HG02763 (cell line): ENCODE results near the gene P2RX5.

Experiments
- ATAC-seq: cut with Tn5 transposase; IDR thresholded peaks from one replicate; pipeline ENCODE4 v1.9.1; 2021; ENCODE audit warnings: mild to moderate bottlenecking, moderate library complexity; ENCODE audit not compliant: unreplicated experiment

P2RX5 gene

DNA sequence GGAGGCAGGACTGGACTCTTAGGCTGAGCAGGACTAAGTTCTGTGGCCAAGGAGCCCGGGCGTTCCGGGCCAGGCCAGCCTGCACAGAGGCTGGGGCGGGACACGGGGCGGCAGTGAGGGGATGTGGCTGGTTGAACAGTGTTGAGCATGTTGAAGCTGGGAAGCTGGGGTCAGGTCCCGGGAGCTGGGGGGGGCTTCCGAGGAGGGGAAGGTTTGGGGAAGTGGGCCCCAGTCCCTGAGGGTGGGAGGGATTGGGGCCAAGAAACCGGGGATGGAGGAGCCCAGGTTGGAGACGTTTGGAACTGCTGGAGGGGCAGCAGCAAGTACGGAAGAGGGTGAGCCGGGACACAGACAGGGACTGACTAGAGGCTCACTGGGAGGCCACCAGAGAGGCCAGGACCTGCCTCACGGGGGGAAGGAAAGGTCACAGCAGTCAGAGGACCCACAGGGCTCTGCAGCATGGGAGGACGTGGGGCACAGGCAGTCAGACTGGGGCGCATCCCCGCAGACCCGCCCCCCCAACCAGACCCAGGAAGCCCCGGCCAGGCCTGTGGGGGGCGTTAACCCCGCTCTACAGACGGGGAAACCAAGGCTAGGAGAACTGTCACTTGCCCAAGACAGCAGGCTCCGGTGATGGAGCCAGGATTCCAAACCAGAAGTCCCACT is 37.0 kb downstream of the P2RX5 start:
- no peak for ATAC-seq

DNA sequence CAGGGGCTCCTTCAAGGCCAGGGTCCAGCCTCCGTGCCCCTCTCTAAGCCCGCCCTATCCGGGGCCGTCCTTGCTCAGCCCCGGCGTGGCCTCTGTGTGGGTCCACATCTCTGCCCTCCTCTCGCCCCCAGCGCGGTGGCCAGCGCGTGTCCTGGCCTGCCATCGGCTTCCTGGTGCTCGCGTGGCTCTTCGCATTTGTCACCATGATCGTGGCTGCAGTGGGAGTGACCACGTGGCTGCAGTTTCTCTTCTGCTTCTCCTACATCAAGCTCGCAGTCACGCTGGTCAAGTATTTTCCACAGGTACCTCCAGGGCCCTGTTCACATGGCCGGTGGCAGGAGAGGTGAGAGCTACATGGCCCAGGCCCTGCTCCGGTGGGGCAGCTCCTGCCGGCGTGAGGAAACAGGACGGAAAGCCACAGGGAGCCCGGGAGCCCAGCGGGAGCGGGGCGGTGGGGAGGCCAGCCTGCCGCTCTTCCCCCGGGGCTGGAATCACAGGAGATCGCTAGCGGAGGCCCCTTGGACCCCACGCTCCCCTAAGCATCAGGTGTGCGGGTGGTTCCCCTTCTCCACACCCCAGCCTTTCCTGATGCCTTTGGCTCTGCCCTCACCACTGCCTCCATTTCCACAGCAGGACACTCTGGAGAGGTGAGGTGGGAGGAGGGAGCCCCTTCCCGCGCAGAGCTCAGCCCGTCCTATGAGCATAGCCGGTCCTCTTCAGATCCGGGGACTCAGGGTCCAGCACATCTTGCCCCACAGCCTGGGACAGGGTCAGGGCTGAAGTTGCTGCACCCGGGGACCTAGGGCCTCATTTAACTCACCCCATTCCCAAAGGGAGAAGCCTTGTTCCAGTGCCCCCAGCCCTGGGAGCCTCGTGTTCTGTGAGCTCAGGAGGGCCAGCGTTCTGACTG is 37.8 kb downstream of the P2RX5 start:
- ATAC-seq: no peak

DNA sequence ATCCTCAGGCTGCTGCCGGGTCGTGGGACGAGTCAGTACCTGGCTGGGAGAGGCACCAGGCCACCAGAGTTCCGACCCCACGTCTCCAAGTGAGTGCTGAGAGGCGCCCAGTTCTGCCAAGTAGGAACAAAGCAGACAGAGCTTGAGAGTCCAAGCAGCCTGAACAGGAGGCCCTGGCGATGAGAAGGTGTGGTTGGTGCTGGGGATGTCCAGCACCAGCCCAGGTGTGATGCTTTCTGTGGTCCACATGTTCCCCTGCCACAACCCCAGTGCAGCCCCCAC is 38.4 kb downstream of the P2RX5 start:
- no peak for ATAC-seq

DNA sequence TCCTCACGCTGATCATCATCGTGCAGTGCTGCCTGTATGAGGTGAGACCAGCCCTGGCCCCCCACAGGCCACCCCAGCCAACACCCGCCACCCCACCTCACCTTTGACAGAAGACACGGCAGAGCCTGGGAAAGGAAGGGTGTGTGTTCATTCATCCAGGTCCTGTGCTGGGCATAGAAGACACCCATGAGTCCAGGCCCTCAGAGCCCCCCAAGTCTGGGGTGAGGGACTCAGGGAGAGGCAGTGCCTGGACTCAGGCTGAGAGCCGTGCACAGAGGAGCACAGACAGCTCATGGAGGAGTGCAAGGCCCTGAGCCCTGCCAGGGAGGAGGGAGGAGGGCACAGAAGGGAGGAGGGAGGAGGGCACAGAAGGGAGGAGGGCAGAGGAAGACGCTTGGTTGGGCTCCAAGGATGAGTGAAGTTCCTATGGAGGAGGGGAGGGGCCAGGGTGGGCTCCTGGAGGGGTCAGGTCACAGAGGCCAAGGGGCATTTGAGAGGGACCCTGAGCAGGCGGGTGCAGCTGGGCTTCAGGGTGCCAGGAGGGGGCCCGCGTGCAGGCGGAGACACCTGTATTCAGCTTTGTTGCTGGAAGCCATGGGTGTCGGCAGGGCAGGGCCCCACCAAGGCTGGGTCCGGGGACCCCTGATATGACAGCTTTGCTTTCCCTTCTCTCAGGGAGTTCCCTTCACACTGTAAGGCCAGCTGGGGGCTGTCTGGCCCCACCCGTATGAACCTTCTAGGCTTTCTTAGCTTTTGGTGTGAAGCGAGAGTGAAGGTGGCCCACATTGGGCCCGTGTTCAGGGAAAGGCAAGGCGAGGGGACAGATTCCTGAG is 39.0 kb downstream of the P2RX5 start:
- no peak for ATAC-seq

DNA sequence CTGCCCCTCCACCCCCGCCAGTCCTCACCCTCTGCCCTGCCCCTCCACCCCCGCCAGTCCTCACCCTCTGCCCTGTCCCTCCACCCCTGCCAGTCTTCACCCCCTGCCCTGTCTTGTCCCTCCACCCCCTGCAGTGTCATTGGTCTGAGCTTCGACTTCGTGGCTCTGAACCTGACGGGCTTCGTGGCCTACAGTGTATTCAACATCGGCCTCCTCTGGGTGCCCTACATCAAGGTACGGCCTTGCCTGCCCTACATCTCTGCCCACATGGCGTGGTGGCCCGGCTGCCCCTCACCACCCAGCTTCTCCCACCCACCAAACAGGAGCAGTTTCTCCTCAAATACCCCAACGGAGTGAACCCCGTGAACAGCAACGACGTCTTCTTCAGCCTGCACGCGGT is 39.6 kb downstream of the P2RX5 start:
- no peak for ATAC-seq

DNA sequence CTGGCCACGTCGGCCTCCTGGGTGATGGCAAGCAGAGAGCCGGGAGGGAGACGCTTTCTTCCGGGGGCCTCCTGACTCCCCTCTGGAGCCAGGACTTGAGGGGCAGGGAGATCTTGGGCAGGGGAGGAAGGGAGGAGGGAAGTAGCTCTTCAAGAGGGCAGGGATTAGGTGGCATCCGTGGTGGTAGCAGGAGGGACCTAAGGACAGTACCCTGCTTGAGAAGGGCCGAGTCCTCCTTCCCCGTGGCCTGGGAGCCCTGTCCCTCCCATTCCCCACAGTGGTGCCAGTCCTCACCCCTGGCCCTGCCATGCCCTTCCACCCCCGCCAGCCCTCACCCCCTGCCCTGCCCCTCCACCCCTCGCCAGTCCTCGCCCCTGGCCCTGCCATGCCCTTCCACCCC is 40.2 kb downstream of the P2RX5 start:
- no peak for ATAC-seq

DNA sequence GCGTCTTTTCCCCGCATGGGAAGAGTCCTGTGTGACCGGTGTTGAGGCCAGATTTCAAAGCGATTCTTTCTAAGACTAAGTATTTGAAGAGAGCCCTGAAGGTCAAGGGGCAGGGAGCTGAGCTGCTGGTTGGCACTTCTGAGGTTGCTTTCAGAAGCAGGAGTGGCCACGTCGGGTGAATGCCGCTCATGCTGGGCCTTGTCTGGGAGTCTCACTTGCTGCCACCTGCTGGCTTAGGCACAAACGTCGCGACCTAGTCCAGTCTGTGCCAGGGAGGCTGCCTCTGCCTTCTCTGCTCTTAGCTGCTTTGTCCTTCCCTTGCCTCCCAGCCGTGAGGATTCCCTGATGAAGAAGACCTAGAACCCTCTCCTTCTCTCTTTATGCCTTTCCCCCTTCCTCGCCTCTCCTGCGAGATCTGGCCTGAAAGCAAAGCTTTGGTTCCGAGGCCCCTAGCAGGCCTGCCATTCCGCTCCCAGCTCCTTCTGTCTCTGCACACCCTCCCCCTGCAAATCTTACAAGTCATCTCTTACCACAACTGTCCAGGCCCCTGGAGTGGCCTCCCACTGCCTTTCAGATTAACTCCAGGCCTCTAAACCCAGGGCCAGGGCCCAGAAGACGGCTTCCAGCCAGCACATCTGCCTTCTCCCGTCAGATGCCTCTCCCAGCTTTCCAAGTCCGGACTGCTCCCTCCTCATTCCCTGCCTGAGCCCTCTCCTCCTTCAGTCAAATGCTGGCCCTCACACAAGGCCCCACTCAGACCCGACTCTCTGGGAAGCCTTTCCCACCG is 48.0 kb downstream of the P2RX5 start:
- ATAC-seq: no peak

DNA sequence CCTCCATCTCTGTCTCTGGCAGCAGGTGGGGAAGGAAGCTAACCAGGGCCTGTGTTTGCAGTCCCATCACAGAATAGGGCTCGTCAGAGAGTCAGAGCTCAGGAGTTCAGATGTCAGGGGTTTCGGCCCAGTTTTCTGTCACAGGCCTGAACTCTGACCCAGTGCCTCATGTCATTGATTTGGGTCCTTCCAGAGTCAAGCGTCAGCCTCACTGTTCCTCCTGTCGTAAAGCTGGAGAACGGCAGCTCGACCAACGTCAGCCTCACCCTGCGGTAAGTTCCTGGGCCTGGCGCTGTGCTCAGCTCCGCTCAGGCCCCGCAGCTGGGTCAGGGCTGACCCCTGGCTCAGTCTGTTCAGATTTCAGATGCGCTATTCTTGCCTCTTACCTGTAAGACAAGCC is 48.7 kb downstream of the P2RX5 start:
- no peak for ATAC-seq

DNA sequence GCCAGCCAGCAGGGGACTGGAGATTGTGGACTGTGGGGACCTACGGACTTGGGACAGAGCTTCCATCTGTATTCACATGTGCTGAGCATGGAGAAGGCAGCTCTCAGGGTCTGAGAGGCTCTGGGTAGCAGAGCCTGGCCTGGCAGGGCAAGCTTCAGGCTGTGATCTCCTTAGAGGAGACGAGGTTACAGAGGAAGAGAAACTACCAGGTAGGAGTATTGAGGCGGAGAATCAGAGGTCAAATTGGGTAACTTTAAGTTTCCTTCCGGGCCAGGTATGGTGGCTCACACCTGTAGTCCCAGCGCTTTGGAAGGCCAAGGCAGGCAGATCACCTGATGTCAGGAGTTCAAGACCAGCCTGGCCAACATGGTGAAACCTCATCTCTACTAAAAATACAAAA is 50.6 kb downstream of the P2RX5 start:
- no peak for ATAC-seq

DNA sequence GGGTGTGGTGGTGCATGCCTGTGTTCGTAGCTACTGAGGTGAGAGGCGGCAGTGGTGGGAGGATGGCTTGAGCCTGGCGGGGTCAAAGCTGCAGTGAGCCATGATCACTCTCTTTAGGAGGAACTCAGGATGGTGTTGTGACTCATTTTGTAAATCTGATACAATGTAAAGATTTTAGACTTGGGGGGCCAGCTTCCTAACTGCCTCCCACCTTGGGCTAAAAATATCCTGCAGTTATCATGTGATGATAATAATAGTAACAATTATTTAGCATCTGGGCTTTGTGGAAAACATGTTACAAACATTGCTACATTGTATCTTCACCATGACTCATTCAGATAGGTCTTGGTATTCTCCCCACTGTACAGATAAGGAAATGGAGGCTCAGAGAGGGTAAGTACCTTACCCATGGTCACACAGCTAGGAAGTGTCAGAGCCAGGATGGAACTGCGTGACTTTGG is 52.0 kb downstream of the P2RX5 start:
- no peak for ATAC-seq

DNA sequence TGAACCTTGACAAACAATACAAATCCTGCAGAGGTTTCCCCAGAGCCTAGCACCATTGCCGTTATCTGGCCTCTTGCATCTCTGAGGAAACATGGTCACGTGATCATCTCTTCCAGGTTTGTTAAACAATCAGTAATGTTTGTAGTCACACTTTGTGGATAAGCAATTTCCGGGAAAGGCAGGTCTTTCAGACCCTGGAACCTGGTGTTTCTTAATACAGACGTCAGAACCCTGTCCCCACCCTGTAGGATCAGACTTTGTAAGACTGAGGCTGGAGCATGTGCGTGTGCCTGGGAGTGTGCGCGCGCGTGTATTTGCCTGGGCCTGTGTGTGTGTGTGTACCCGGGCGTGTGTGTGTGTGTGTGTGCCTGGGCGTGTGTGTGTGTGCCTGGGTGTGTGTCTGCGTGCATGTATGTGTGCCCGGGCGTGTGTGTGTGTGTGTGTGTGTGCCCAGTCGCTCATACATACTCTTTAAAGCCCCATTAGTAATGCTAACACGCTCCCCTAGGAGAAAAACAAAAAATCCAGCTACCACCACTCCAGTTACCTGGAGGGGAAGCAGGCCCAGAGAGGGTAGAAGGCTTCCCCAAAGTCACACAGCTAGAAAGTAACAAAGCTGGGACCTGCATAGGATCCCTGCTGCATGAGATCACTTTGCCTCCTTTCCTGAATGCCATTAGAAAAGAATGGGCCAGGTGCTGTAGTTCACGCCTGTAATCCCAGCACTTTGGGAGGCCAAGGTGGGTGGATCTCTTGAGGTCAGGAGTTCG is 54.1 kb downstream of the P2RX5 start:
- ATAC-seq: no peak

DNA sequence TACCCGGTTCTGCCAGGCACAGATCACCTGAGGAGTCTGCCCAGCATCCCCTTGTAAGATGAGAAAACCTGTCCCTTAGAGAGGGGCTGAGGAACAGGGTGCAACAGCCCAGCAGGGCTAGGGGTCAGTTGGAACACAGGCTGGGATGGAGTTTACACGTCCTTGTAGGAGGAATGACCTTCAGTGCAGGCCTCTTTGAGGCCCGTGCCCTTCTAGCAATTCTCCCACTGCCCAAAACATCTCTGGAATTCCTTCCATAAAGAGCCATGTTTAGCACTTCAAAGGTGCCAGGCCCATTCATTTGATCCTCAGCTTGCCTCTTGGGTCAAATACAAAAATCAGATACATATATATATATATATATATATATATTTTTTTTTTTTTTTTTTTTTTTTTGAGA is 54.9 kb downstream of the P2RX5 start:
- ATAC-seq: no peak

DNA sequence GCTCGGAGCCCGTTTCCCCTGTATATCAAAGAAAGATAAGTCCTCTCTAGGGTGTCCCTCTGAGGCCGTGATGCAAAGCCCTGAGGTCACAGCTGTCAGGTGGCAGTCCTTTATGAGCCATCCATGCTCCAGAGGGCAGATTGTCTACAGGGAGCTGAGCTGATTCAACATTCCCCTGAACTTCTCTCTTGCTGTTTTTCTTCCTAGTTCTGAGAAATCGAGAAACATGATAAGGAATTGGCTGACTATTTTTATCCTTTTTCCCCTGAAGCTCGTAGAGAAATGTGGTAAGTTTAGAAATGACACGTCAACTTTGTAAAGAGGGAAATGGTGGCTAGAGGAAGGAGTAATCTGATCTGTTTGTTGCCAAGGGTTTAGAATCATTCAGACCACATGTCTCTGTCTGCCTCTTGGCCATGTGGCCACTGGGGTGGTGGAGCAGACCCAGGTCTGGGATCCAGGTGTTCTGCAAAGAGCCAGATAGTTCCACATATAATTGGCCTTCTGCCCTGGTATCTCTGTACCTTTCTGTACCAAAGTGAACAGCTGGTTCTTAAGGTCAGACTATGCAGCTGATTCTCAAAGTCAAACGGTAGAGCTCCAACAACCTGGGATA is 55.9 kb downstream of the P2RX5 start:
- ATAC-seq: no peak

DNA sequence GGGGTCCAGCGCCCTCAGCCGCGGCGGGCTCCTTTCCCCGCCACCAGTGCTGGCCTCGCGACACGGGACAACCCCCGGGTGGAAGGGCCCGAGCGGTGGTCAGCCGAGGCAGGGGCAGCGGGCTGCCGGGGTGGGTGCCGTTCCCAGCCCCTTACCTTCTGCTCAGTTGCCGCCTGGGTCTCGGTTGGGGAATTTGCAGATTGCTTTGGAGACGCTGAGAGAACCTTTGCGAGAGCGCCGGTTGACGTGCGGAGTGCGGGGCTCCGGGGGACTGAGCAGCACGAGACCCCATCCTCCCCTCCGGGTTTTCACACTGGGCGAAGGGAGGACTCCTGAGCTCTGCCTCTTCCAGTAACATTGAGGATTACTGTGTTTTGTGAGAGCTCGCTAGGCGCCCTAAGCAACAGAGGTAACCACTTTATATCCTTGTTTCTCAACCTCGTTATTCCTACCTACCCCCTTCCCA is 59.0 kb downstream of the P2RX5 start:
- peak; percentile 2 for ATAC-seq

DNA sequence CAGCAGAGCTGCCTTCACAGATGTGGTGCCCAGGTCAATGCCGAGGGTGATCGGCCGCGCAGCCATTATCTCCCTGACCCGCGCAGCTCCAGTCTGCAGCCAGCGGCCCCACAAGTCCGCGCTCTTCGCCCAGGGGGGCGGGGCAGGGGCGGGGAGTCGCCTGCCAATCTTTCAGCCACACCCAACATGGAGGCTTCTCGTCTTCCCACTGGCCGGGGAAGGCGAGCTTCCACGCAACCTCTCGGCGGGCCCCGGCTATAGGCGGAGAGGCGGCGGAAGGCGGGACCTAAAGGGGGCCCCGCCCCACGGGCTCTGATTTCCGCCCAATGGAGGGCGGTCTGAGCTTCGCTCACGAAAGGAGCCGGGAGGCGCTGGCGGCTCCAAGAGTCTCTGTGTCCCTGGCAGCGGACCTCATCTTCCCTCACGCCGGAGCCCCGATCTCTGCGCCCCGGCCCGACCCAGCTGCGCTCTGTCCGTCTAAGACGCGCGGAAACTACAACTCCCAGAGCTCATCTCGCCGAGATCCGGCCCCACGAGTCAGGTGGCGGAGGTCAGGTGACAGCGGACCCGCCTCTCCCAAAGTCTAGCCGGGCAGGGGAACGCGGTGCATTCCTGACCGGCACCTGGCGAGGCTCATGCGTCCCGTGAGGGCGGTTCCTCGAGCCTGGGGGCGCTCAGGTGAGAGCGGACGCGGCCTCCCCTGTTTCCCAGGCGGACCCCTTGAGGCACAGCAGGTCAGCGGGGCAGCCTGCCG is 59.6 kb downstream of the P2RX5 start, which contains the start of the genes CTNS and SHPK:
CTNS (plus strand) TSS at position 607 of the 754 bp plus-strand sequence. CDS start 3,447 bp downstream, outside the sequence.
SHPK (minus strand) TSS at position 97 of the 754 bp plus-strand sequence; CDS start at position 66, 31 bp downstream.
- ATAC-seq: peak; percentile 93

DNA sequence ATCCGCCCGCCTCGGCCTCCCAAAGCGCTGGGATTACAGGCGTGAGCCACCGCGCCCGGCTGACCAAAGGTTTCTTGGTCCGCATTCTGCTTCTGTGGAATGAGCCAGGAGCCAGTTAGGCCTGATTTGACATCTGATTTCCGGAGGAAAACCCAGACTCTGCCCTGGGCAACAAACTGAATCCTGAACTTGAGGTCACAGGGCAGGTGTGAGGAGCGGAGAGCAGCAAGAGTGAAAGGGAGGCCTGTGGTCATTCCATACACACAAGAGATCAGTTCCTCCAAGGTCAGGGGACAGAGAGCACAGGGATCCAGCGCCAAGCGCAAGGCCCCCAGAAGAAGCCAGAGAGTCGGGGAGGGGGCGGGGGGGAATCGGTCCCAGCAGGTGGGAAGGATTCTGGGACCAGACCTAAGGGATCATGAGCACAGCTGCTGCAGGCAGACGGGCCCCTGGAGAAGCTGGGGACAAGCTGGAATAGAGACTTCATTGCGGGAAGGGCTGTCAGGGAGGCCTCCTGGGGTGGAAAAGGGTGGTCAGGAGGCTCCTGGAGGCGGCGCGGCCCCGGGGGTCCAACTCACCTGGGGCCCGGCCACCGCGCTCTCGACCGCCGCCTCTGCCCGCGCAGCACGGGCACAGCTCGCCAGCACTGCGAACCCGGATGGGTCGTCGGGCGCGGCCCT is 60.3 kb downstream of the P2RX5 start:
- no peak for ATAC-seq

DNA sequence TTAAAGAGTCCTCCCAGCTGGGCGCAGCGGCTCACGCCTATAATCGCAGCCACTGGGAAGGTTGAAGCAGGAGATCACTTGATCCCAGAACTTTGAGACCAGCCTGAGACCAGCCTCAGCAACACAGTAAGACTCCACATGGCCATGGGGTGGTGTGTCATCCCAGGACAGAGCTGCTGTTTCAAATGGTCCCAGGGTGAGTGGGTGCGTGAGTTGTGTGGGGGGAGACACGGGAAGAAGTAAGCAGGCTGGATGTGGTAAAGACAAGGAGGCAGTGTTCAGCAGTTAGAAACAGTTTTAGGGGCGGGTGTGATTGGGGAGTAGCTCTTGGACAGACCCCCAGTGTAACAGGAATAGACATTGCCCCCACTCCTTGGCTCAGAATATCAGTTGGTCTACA is 63.7 kb downstream of the P2RX5 start:
- ATAC-seq: no peak

DNA sequence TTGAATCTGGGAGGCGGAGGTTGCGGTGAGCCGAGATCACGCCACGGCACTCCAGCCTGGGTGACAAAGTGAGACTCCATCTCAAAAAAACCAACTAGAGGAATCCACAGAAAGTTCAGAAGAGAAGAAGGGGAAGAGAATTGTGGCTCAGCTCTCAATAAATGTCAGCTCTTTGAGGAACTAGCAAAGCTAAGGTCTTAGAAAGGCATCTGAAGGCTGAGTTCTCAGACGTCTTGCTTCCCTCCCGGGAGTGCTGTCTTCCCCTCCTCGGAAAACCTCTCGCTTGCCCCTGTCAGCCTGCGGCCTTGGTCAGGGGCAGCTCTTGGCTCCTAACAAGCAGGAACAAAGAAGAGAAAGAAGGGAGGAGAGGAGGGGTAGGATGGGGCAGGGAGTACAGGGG is 65.2 kb downstream of the P2RX5 start:
- no peak for ATAC-seq
